Measurements from ENCODE around the gene DBH.

DNA sequence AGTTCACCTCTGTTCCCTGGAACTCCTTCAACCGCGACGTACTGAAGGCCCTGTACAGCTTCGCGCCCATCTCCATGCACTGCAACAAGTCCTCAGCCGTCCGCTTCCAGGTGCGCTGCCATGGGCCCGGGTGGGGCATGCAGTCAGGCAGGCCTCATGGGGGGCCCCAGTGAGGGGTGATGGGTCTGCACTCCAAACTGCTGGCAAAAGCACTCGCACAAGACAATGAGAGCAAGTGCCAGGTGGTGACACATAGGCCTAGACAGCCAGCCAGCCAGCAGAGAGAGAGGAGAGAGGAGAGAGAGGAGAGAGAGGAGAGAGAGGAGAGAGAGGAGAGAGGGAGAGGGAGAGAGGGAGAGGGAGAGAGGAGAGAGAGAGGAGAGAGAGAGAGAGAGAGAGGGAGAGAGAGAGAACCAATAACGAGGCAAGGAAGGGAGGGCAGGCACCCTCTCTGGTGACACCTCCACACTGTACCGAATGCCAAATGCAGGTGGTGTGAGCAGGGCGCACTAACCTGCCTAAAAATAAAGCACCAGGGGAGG, 21.0 kb downstream of the DBH start:
- no peak for TF ChIP-seq POLR2AphosphoS5 (IDR thresholded peaks at IDR 0.05; ENCODE audit: borderline replicate concordance, low read depth, low read length)
- no peak for TF ChIP-seq EZH2 (IDR thresholded peaks at IDR 0.05)
- TF ChIP-seq FOXP2 (optimal IDR thresholded peaks at IDR 0.05; ENCODE audit: control extremely low read depth, extremely low read length, insufficient read depth), result no peak

Measured in SK-N-MC (cell line).